ENCODE data around the gene B3GLCT. TPM values are rescaled to one million over a fixed set of nuclear protein-coding genes. Genes with fewer than 3 reads are reported as not detected.

Gene B3GLCT
- total RNA-seq, 2 donors from 2014 or later = 9.3 to 10.4 TPM

GRCh38 chr13:31242367-31242766 is 42.6 kb downstream of the B3GLCT start:
- H3K9me3 ChIP-seq = no peaks in the 10 kb centered on the region
- ATAC-seq (ENCODE audit: insufficient number of reproducible peaks, low FRiP score, low read depth) (no peak), DNase-seq (ENCODE audit: low spot score) (no peak)
- H3K36me3 ChIP-seq = no peaks in the 10 kb centered on the region
- no peaks in the 10 kb centered on the region for H3K4me1 ChIP-seq (ENCODE audit: control insufficient read depth in 1 of 2, low read depth in 2 of 2)
- TF ChIP-seq, protein P1, sequence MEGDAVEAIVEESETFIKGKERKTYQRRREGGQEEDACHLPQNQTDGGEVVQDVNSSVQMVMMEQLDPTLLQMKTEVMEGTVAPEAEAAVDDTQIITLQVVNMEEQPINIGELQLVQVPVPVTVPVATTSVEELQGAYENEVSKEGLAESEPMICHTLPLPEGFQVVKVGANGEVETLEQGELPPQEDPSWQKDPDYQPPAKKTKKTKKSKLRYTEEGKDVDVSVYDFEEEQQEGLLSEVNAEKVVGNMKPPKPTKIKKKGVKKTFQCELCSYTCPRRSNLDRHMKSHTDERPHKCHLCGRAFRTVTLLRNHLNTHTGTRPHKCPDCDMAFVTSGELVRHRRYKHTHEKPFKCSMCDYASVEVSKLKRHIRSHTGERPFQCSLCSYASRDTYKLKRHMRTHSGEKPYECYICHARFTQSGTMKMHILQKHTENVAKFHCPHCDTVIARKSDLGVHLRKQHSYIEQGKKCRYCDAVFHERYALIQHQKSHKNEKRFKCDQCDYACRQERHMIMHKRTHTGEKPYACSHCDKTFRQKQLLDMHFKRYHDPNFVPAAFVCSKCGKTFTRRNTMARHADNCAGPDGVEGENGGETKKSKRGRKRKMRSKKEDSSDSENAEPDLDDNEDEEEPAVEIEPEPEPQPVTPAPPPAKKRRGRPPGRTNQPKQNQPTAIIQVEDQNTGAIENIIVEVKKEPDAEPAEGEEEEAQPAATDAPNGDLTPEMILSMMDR (IDR thresholded peaks at IDR 0.05) = no peak
- no peaks in the 10 kb centered on the region for H3K27me3 ChIP-seq (replicated peaks; ENCODE audit: insufficient read depth)
- no peak overlapping the region for H3K27ac ChIP-seq
- no peak overlapping the region for H3K4me3 ChIP-seq

DNA sequence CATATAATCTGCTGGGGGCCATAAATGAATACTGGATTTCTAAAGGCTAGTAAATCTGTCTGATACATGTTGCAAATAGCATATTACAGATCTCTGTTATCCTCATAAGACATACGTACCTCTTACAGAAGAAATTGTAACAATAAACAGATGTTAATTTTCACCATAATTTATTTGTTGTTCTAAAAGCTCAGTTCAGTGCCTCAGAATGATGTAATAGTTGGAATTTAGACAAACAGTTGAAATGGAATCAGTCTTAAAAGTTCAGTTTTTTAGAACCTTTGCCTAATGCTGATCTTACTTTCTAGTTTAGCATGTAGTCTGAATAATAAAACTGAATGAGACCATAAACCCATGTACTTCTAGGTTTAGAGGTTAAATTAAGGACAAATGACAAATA is 43.1 kb downstream of the B3GLCT start:
- ATAC-seq (ENCODE audit: insufficient number of reproducible peaks, low FRiP score, low read depth) = no peak
- no peaks in the 10 kb centered on the region for H3K36me3 ChIP-seq

DNA sequence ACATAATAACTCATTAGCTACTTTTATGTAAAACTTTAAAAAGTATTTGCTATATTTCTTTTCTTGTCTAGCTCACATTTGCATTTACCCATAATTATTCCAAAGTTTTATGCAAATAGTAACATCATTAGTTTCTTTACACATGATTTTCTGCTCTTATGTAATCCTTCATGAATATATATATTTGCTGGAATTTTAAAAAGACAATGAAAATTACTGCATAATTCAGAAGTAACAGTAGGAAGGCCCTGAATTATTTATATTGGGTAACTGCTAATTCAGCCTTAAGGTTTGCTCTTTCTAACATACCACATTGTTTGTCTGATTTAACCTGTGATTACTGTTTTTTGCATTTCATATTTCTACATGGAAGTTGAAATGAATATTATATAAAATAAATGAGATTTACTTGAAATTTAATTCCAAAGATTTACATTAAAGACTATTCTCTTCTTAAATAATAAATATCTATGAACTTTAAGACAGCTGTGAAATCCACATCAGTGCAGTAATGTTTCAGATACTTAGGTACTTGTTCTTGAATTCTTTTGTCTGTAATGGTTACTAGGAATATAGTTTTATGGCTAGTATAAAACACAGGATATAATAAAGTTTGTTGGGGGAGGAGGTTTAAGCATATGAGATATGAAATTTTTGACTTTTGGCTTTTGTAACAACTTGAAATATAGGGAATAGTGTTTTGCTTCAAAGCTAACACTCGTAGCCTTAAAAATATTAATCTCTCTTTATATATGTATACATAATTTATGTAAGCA is 46.0 kb downstream of the B3GLCT start:
- Histone ChIP-seq H3K27me3 (replicated peaks; ENCODE audit: insufficient read depth) (no peaks in the 10 kb centered on the region), H3K36me3 (no peaks in the 10 kb centered on the region), H3K9me3 (no peaks in the 10 kb centered on the region), H3K27ac (no peak overlapping the region), H3K4me3 (no peak overlapping the region), H3K4me1 (ENCODE audit: control insufficient read depth in 1 of 2, low read depth in 2 of 2) (no peaks in the 10 kb centered on the region)
- TF ChIP-seq, protein P1 (IDR thresholded peaks at IDR 0.05) = no peak
- no peak for DNase-seq (ENCODE audit: low spot score)
- no peak for ATAC-seq (ENCODE audit: insufficient number of reproducible peaks, low FRiP score, low read depth)

More for the DNA sequence above, 43.1 kb downstream of the B3GLCT start:
- TF ChIP-seq, protein P1 (IDR thresholded peaks at IDR 0.05) = no peak
- H3K9me3 ChIP-seq = no peaks in the 10 kb centered on the region
- H3K4me1 ChIP-seq (ENCODE audit: control insufficient read depth in 1 of 2, low read depth in 2 of 2) = no peaks in the 10 kb centered on the region
- DNase-seq (ENCODE audit: low spot score) = no peak
- no peak overlapping the region for H3K27ac ChIP-seq
- H3K4me3 ChIP-seq = no peak overlapping the region
- no peaks in the 10 kb centered on the region for H3K27me3 ChIP-seq (replicated peaks; ENCODE audit: insufficient read depth)

- no peak for ATAC-seq (ENCODE audit: insufficient number of reproducible peaks, low FRiP score, low read depth)
- no peak overlapping the region for H3K27ac ChIP-seq
- H3K36me3 ChIP-seq = no peaks in the 10 kb centered on the region
- H3K4me1 ChIP-seq (ENCODE audit: control insufficient read depth in 1 of 2, low read depth in 2 of 2) = no peaks in the 10 kb centered on the region
- no peaks in the 10 kb centered on the region for H3K27me3 ChIP-seq (replicated peaks; ENCODE audit: insufficient read depth)
- H3K4me3 ChIP-seq = no peak overlapping the region
- no peak for DNase-seq (ENCODE audit: low spot score)
- no peaks in the 10 kb centered on the region for H3K9me3 ChIP-seq
- TF ChIP-seq, protein P1 (IDR thresholded peaks at IDR 0.05) = no peak
Measured at GRCh38 chr13:31246918-31247317, 47.1 kb downstream of the B3GLCT start.

DNA sequence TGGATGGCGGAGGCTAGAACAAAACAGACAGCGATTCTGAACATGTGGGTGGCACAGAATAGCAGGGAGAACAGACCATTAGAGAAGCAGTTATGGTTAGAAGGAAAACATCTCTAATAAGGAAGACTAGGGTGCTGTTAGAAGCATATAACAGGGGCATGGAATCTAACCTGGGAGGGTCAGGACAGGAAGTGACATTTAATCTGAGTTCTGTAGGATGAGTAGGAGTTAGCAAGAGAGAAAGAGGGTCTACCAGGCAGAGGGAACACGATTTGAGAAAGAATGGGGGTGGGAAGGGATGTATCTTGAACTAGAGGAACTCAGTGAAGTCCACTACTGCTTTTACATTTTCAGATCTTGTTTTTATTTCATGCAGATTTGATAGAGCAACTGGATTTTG is 48.6 kb downstream of the B3GLCT start:
- DNase-seq (ENCODE audit: low spot score) = no peak
- Histone ChIP-seq H3K36me3 (no peaks in the 10 kb centered on the region), H3K27me3 (replicated peaks; ENCODE audit: insufficient read depth) (no peaks in the 10 kb centered on the region), H3K4me3 (no peak overlapping the region), H3K4me1 (ENCODE audit: control insufficient read depth in 1 of 2, low read depth in 2 of 2) (no peaks in the 10 kb centered on the region), H3K27ac (no peak overlapping the region), H3K9me3 (no peaks in the 10 kb centered on the region)
- TF ChIP-seq, protein P1 (IDR thresholded peaks at IDR 0.05) = no peak
- ATAC-seq (ENCODE audit: insufficient number of reproducible peaks, low FRiP score, low read depth) = no peak

Measured in thoracic aorta (tissue), 2 donors.